Motor neuron (in vitro differentiated cells): Measurements from ENCODE around the gene RIPPLY1. TPM values are rescaled to one million over a fixed set of nuclear protein-coding genes. Genes with fewer than 3 reads are reported as not detected.

Source experiments
- ATAC-seq, 8 experiments: fragments of 200-7000 bp; cut with Tn5 transposase; replicated peaks in 6 of 8; 2 replicates each; pipeline ENCODE4 v1.8.0; 2021; ENCODE audit warnings: mild to moderate bottlenecking in 8 of 8, moderate library complexity in 8 of 8
- H3K27ac ChIP-seq, 2 donors: fragments of 250-450 bp; sonication (Bioruptor Pico); 2 replicates each; pipeline ENCODE4 v1.9.0; 2021; ENCODE audit warnings: antibody characterized with exemption in 2 of 2, mild to moderate bottlenecking in 2 of 2, moderate library complexity in 1 of 2
- H3K4me1 ChIP-seq, 2 donors: fragments of 250-450 bp; sonication (Bioruptor Pico); replicated peaks in 1 of 2; 2 replicates each; pipeline ENCODE4 v1.6.1; 2021; ENCODE audit warnings: antibody characterized with exemption in 2 of 2, mild to moderate bottlenecking in 2 of 2, moderate library complexity in 1 of 2
- H3K4me3 ChIP-seq, 5 donors: fragments of 250-450 bp; sonication (Bioruptor Pico); 2 replicates each; pipeline ENCODE4 v1.9.0; 2021; ENCODE audit warnings: antibody characterized with exemption in 5 of 5, mild to moderate bottlenecking in 5 of 5, moderate library complexity in 4 of 5
- WGBS, 10 experiments: fragments of 450-650 bp; shearing (Covaris generic); methylation state at CpG; one replicate each; pipeline ENCODE4 v1.0.0; 2022; 5-methylcytosine and 5-hydroxymethylcytosine counted together
- in situ Hi-C, 9 experiments: fragments of 400-800 bp; cut with MboI; loops; one replicate each; pipeline ENCODE4 v1.15.0; 2021; ENCODE audit warnings: low sequenced_read_pairs in 9 of 9, low pct_unique_long_range_greater_than_20kb in 2 of 9; ENCODE audit not compliant: unreplicated experiment in 9 of 9
- total RNA-seq, 8 experiments: library from RNA; unstranded; fragments of 300-600 nt; gene quantifications; 2 replicates each; pipeline versions ENCODE4 v1.2.3 to v1.2.4, GENCODE V29; 2022

The RIPPLY1 gene
- total RNA-seq, 8 experiments from 2014 or later, result 0.16 to 0.33 TPM; not detected in 6

DNA sequence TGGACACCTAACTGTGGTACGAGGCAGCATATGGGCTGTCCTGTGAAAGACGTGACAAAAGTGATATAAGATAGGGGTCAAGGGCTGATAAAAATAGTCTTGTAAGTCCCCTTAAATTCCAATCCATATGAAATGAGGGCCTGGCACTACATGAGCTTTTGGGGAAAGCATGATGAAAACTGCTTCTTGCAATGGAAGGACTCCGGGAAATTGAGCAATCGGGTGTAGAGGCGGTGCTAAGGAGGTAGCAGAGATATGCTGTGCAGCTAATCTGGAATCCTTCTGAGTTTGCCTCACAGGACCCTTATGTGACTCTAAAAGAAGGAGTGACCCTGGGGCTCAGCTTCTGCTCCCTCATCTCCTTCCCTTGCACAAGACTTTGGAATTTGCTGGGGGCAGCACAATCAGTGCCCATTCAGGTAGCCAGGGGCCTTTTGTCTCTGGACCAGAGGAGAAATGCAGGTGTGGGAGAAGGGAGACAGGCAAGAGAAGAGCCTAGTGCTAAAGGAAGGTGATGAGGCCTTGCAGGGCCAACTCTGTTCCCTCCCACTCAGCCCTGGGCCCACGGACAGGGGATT lies 29.9 kb upstream of the RIPPLY1 start:
- no peak for ATAC-seq
- WGBS, 10 experiments, result 37 to 80% (median 76%) methylated on average over 1 to 4 of the region's 6 CpGs; no CpG with 5 or more reads in 7 of the 10 experiments
- H3K4me1 ChIP-seq, result no peaks in the 10 kb centered on the region
- no peak overlapping the region for H3K4me3 ChIP-seq
- in situ Hi-C loops, result no loop called here
- no peak overlapping the region for H3K27ac ChIP-seq

DNA sequence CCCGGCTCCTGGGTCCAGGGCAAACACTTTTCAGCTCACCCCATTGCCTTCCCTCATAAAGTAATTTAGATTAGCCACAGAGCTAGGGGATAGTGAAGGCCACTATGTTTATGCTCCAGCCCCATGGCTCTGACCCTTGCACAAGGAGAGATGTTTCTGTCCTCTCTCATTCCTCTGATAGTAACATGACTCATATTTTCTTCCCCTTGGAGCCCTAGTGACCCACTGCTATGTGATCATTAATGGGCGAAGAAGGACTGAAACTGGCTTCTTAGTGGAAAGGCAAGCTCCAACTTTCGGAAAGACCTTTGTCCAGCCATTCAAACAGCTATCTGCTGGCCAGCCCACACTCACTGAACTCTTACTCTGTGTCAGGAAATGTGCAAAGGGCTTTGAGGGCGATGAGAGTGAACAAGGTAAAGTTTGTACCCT lies 29.4 kb upstream of the RIPPLY1 start:
- Histone ChIP-seq H3K27ac (no peak overlapping the region), H3K4me1 (no peaks in the 10 kb centered on the region), H3K4me3 (no peak overlapping the region)
- ATAC-seq, result no peak
- in situ Hi-C loops, result no loop called here
- 34 to 100% (median 86%) methylated on average over 1 to 3 of the region's 4 CpGs; no CpG with 5 or more reads in 7 of the 10 experiments for WGBS, 10 experiments

DNA sequence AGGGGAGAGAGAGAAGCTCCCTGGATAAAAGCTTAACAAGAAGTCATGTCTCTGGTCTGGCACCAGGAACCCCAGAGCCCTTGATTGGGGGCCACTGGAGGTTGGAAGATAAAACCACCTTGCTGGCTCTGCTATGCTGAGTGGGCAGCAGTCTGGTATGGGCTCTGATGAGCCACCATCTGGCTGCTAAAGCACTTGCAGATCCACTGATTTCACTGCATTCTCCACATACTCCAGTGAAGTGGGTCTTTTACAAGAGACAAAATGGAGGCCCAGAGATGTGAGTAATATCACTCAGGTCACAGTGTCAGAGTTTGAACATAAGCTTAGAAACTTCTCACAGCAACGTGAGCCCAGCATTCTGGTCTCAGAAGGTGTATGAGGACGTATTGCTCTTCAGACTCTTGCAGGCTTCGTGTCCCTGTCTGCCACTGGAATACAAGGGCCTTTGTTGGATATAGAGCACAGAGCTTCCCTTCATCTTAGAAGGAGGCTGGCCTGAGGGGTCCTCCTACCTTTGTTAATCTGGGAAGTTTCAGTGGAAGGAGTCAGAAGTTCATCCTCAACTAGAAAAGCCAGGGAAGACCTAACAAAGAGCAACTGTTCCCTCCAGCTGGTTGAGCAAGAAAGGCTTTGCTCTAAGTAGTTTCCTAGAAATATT lies 28.8 kb upstream of the RIPPLY1 start:
- no peak for ATAC-seq
- WGBS, 10 experiments, result 21 to 100% (median 39%) methylated on average over 1 to 3 of the region's 3 CpGs; no CpG with 5 or more reads in 7 of the 10 experiments
- in situ Hi-C loops, result no loop called here

DNA sequence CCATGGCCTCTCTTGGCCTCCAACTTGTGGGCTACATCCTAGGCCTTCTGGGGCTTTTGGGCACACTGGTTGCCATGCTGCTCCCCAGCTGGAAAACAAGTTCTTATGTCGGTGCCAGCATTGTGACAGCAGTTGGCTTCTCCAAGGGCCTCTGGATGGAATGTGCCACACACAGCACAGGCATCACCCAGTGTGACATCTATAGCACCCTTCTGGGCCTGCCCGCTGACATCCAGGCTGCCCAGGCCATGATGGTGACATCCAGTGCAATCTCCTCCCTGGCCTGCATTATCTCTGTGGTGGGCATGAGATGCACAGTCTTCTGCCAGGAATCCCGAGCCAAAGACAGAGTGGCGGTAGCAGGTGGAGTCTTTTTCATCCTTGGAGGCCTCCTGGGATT lies 25.1 kb upstream of the RIPPLY1 start:
- Histone ChIP-seq H3K4me3 (no peak overlapping the region), H3K27ac (no peak overlapping the region), H3K4me1 (no peaks in the 10 kb centered on the region)
- in situ Hi-C loops, result no loop called here
- ATAC-seq, result no peak
- WGBS, 10 experiments, result 40 to 54% methylated on average over 1 to 3 of the region's 4 CpGs; no CpG with 5 or more reads in 8 of the 10 experiments

More for the DNA sequence above, 28.8 kb upstream of the RIPPLY1 start:
- no peaks in the 10 kb centered on the region for H3K4me1 ChIP-seq
- no peak overlapping the region for H3K4me3 ChIP-seq
- H3K27ac ChIP-seq, result no peak overlapping the region

DNA sequence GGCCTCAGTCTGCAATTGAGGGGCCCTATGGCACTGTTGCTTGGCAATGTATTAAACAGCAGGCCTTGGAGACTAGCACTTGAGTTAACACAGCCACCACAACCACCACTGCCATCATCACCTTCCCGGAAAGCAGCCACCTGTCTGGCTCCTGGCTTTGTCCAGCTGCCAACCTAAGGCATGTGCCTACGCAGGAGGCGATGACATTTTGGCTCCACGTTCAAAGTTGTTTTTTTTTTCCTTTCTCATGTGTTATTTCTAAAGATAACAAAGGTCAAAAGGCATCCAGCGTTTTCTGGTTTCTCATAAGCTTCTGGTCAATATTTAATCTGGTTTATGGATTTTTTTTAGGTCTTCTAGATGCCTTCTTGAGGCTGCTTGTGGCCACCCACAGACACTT lies 24.6 kb upstream of the RIPPLY1 start:
- no peak overlapping the region for H3K4me3 ChIP-seq
- H3K27ac ChIP-seq, result no peak overlapping the region
- WGBS, 10 experiments, result 24 to 100% (median 60%) methylated on average over 1 to 5 of the region's 5 CpGs; no CpG with 5 or more reads in 4 of the 10 experiments
- no peaks in the 10 kb centered on the region for H3K4me1 ChIP-seq
- ATAC-seq, result no peak
- in situ Hi-C loops, result no loop called here

DNA sequence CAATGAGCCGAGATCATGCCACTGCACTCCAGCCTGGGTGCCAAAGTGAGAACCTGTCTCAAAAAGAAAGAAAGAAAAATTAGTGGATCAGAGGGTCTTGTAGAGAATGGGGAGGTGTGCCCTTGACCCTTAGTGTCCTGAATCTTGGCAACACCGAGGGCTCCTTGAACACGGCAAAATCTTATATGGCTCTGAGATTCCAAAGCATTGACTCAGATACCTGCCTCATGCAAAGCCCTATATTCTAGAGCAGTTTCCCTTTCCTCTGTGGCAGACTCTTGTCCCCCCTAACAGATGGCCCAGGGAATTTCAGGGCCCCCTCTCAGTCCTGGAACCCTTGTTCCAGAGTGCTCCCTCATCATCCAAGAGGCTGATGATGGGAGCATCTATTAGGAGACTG lies 23.9 kb upstream of the RIPPLY1 start:
- H3K4me1 ChIP-seq, result no peaks in the 10 kb centered on the region
- ATAC-seq, result no peak

DNA sequence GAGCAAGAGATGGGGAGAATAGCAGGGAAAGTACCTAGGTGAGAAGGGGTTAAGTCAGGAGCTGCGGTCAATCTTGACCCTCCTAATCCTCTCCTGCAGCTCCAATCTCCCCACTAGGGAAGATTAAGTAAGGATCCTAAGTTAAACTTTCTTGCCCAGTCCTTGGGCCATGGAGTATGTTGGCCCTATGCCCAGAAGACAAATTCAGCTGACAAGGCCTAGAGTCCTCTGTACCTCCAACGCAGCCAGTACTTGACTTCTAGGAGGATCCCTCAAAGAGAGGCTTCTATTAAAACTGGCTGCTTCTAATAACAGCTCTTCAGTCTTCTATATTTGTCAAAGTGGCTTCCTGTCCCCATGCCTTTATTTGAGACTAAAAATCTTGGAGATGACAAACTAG lies 18.5 kb upstream of the RIPPLY1 start:
- no peak for ATAC-seq
- H3K4me3 ChIP-seq, result no peak overlapping the region
- no peak overlapping the region for H3K27ac ChIP-seq
- peaks cover 0 to 4% of the 10 kb centered on the region in 2 donors for H3K4me1 ChIP-seq
- WGBS, 10 experiments, result 40 to 100% (median 78%) methylated on average over 1 of the region's 2 CpGs; no CpG with 5 or more reads in 7 of the 10 experiments
- in situ Hi-C loops, result no loop called here

More for the DNA sequence above, 23.9 kb upstream of the RIPPLY1 start:
- WGBS, 10 experiments, result 40 to 80% methylated on average over 1 of the region's 3 CpGs; no CpG with 5 or more reads in 8 of the 10 experiments
- no peak overlapping the region for H3K4me3 ChIP-seq
- in situ Hi-C loops, result no loop called here
- H3K27ac ChIP-seq, result no peak overlapping the region

DNA sequence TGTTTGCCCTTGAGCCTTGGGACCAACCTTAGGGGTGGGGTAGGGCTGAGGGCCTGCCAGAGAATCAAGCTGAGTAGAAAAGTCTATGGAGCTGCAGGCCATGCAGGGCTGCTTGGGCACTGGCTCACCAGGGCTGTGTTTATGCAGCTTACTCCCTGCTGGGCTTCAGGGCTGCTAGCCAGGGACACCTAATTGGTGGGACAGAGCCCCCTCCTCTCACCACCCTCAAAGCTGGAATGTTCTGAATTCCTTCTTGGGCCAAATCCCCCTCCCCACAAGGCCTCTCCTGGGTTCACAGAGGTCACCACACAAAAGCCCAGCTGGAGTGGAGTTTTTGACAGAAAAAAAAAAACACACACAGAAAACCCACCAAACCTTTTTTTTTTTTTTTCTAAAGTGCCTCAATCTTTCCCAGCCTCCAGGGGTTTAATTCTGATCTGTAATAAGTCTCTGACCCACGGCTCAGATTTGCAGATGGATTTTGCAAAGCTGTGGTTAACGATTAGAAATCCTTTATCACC lies 16.9 kb upstream of the RIPPLY1 start, which contains the start of gene CLDN2:
Gene CLDN2 (plus strand): TSS at position 471 of the 521 bp plus-strand sequence. CDS start 7,827 bp downstream, outside the sequence.
- H3K27ac ChIP-seq, result no peak within 1 kb of the TSS
- no peak within 1 kb of the TSS for H3K4me3 ChIP-seq
- ATAC-seq, result peak in 1 of 8 experiments; percentile 31
- in situ Hi-C loops, result no loop called here
- H3K4me1 ChIP-seq, result peaks cover 0 to 4% of the 10 kb centered on the region in 2 donors
- 0% methylated on average over 2 of the region's 2 CpGs; no CpG with 5 or more reads in 9 of the 10 experiments for WGBS, 10 experiments

DNA sequence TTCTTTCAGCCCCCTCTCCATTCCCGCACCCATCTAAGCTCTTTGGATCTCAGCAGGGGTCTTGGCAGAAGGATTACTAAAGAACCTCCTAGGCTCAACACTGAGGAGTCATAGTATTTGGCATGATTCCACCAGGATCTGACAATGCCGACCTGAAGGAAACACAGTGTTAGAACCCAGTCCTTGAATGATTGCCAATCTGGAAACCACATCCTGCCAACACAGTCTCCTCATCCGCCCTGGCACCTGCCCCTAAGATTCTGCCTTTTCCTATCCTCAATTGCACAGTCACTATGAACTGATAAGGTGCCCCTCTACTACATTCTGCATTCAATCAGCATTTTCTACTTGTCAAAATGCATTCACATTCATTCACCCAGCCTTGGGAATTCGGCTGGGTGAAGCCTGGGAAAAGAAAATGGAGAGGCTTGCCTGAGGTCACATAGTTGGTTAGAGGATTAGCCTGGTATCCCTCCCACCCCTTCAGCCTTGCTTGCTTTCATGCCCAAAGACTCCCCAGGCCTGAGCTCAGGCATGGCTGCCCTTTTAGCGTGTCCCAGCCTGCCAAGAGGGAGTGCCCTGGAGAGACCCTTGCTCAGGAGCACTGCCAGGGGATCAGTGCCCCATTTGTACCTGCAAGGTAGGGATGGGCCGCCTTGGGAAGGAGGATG lies 14.8 kb upstream of the RIPPLY1 start:
- WGBS, 10 experiments, result 23 to 80% (median 43%) methylated on average over 1 to 5 of the region's 6 CpGs; no CpG with 5 or more reads in 5 of the 10 experiments
- in situ Hi-C loops, result no loop called here
- H3K4me3 ChIP-seq, result no peak overlapping the region
- H3K27ac ChIP-seq, result no peak overlapping the region
- H3K4me1 ChIP-seq, result peaks cover 0 to 4% of the 10 kb centered on the region in 2 donors
- no peak for ATAC-seq

DNA sequence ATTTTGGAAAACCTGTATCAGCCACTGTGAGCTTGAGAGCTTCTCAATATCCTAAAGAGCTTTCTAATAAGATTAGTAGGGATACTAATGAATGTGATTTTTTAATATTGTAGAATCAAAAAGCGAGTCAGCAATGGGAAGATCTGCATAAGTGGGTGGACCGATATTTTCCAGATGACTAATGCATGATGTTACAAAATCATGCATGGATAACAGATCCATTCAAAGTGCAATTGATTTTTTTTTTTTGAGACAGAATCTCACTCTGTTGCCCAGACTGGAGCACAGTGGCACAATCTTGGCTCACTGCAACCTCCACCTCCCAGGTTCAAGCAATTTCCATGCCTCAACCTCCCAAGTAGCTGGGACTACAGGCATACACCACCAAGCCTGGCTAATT lies 9.7 kb upstream of the RIPPLY1 start:
- in situ Hi-C loops, result no loop called here
- 0 to 94% (median 37%) methylated on average over 1 to 2 of the region's 2 CpGs; no CpG with 5 or more reads in 6 of the 10 experiments for WGBS, 10 experiments
- no peak overlapping the region for H3K4me3 ChIP-seq
- no peak overlapping the region for H3K27ac ChIP-seq
- peak in 2 of 8 experiments; percentile 78 to 86 for ATAC-seq
- H3K4me1 ChIP-seq, result no peaks in the 10 kb centered on the region

DNA sequence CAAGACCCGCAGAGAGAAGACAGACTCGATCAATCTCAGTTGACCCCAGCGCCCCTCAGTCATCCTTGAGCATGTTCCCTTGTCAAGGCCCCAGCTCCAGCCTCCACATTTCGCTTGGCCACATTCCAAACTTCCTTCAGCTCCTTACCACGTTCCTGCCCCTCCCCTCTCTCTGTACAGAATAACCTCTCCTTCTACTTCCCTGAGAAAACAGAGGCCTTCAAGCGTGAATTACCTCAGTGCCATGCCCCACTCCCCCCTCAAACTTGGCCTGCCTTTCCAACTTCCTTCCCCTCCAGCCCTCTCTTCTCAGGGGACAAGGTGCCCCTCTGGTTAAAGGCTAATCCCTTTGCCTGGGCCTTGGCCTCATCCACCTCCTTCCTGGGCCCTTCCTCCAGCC lies 3.2 kb upstream of the RIPPLY1 start:
- in situ Hi-C loops, result no loop called here
- ATAC-seq, result no peak

DNA sequence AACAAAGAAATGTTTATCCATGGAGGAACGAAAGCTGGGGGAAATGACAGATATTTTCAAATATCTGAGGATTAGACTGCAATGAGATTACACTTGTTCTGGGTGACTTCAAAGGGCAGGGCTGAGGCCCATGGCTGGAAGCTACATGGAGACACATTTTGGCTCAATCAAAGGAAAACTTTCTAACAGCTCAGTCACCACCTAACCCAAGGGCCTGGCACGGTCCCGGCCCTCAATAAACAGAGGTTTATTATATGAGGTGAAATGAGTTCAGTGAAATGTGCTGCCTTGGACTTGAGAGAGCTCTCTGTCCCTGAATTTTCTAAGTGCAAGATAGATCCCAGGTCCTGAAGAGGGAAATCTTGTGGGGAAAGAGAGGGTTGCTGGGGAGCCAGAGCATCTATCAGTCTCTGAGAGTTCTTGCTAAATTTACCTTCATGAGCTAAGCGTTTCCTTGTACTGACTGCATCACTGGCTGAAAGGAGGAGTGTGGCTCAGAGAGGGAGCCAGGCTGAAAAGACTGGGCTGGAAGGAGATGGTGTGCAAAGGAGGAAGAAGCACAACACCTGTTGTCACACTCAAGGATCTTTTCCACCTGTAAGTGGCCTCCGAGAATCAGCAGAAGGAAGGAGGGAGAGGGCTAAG lies 2.0 kb upstream of the RIPPLY1 start:
- H3K4me3 ChIP-seq, result no peak overlapping the region
- no peak for ATAC-seq
- no peaks in the 10 kb centered on the region for H3K4me1 ChIP-seq
- WGBS, 10 experiments, result 0 to 100% (median 80%) methylated on average over 1 to 2 of the region's 5 CpGs; no CpG with 5 or more reads in 3 of the 10 experiments
- H3K27ac ChIP-seq, result no peak overlapping the region
- in situ Hi-C loops, result no loop called here

More for the DNA sequence above, 3.2 kb upstream of the RIPPLY1 start:
- no peak overlapping the region for H3K27ac ChIP-seq
- no peak overlapping the region for H3K4me3 ChIP-seq
- no CpG with 5 or more reads among the region's 6 CpGs for WGBS, 10 experiments
- H3K4me1 ChIP-seq, result no peaks in the 10 kb centered on the region
